ENCODE measurements around the gene NHLRC1. TPM values are rescaled to one million over a fixed set of nuclear protein-coding genes. Genes with fewer than 3 reads are reported as not detected.

NHLRC1 gene
- total RNA-seq, 4 donors from 2014 or later = 0.54 to 0.93 (median 0.67) TPM

GRCh38 chr6:18101271-18101670 is 21.2 kb downstream of the NHLRC1 start:
- TF ChIP-seq, protein P1, sequence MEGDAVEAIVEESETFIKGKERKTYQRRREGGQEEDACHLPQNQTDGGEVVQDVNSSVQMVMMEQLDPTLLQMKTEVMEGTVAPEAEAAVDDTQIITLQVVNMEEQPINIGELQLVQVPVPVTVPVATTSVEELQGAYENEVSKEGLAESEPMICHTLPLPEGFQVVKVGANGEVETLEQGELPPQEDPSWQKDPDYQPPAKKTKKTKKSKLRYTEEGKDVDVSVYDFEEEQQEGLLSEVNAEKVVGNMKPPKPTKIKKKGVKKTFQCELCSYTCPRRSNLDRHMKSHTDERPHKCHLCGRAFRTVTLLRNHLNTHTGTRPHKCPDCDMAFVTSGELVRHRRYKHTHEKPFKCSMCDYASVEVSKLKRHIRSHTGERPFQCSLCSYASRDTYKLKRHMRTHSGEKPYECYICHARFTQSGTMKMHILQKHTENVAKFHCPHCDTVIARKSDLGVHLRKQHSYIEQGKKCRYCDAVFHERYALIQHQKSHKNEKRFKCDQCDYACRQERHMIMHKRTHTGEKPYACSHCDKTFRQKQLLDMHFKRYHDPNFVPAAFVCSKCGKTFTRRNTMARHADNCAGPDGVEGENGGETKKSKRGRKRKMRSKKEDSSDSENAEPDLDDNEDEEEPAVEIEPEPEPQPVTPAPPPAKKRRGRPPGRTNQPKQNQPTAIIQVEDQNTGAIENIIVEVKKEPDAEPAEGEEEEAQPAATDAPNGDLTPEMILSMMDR (IDR thresholded peaks at IDR 0.05) = no peak
- no peak for TF ChIP-seq POLR2AphosphoS5 (IDR thresholded peaks at IDR 0.05)
- Histone ChIP-seq H3K4me3 (no peak overlapping the region), H3K36me3 (no peaks in the 10 kb centered on the region), H3K27ac (no peak overlapping the region), H3K27me3 (no peaks in the 10 kb centered on the region), H3K9me3 (no peaks in the 10 kb centered on the region), H3K4me1 (no peaks in the 10 kb centered on the region)
- whole genome bisulfite sequencing, 2 donors (ENCODE audit: low coverage in 1 of 2) = 77 to 100% methylated on average over 1 of the region's 1 CpG
- no peak for ATAC-seq

- Histone ChIP-seq H3K9me3 (no peaks in the 10 kb centered on the region), H3K27me3 (no peaks in the 10 kb centered on the region), H3K27ac (no peak overlapping the region), H3K4me3 (no peak overlapping the region), H3K36me3 (no peaks in the 10 kb centered on the region), H3K4me1 (no peaks in the 10 kb centered on the region)
- TF ChIP-seq POLR2A (IDR thresholded peaks at IDR 0.05) (no peak), EP300 (IDR thresholded peaks at IDR 0.05) (no peak), POLR2AphosphoS5 (IDR thresholded peaks at IDR 0.05) (no peak)
- TF ChIP-seq, protein P1 (IDR thresholded peaks at IDR 0.05) = no peak
- 67 to 84% methylated on average over 3 of the region's 3 CpGs for WGBS, 2 donors (ENCODE audit: low coverage in 1 of 2)
- no peak for ATAC-seq
Measured at GRCh38 chr6:18100296-18100695, 22.2 kb downstream of the NHLRC1 start.

GRCh38 chr6:18099511-18099910 is 23.0 kb downstream of the NHLRC1 start:
- Histone ChIP-seq H3K36me3 (no peaks in the 10 kb centered on the region), H3K27me3 (no peaks in the 10 kb centered on the region), H3K4me3 (no peak overlapping the region), H3K27ac (no peak overlapping the region), H3K9me3 (no peaks in the 10 kb centered on the region), H3K4me1 (no peaks in the 10 kb centered on the region)
- TF ChIP-seq, protein P1 (IDR thresholded peaks at IDR 0.05) = no peak
- TF ChIP-seq POLR2A (IDR thresholded peaks at IDR 0.05) (no peak), POLR2AphosphoS5 (IDR thresholded peaks at IDR 0.05) (no peak), EP300 (IDR thresholded peaks at IDR 0.05) (no peak)
- no peak for ATAC-seq
- WGBS, 2 donors (ENCODE audit: low coverage in 1 of 2) = 82 to 96% methylated on average over 2 of the region's 2 CpGs

DNA sequence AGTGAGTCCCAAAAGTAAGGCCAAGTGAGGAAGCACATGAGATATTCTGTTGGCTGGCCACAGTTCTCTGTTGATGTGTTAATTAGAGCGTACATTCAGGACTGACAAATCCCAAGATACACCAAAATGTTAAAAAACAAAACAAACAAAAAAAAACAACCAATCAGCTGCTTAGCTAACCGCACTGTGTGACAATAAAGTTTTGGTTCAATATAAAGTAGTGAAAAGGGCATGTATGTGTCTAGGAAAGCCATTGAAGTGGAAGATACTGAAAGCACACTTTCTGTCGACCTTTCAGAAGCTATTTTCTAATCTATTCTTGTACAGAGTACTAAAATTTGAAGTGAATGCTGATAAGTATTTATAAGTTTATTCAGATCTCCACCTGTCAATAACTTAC is 26.1 kb downstream of the NHLRC1 start:
- no peaks in the 10 kb centered on the region for H3K27me3 ChIP-seq
- no peaks in the 10 kb centered on the region for H3K9me3 ChIP-seq
- H3K4me3 ChIP-seq = no peak overlapping the region
- no peaks in the 10 kb centered on the region for H3K4me1 ChIP-seq
- 84 to 97% methylated on average over 3 of the region's 3 CpGs for WGBS, 2 donors (ENCODE audit: low coverage in 1 of 2)
- no peak for ATAC-seq
- H3K27ac ChIP-seq = no peak overlapping the region
- no peak for TF ChIP-seq POLR2A (IDR thresholded peaks at IDR 0.05)
- TF ChIP-seq EP300 (IDR thresholded peaks at IDR 0.05) = no peak
- TF ChIP-seq POLR2AphosphoS5 (IDR thresholded peaks at IDR 0.05) = no peak
- TF ChIP-seq, protein P1 (IDR thresholded peaks at IDR 0.05) = no peak
- no peaks in the 10 kb centered on the region for H3K36me3 ChIP-seq

- Histone ChIP-seq H3K9me3 (no peaks in the 10 kb centered on the region), H3K27me3 (no peaks in the 10 kb centered on the region), H3K4me3 (no peak overlapping the region), H3K27ac (no peak overlapping the region), H3K36me3 (no peaks in the 10 kb centered on the region), H3K4me1 (no peaks in the 10 kb centered on the region)
- ATAC-seq = no peak
- 83 to 100% methylated on average over 1 of the region's 1 CpG for WGBS, 2 donors (ENCODE audit: low coverage in 1 of 2)
- TF ChIP-seq, protein P1 (IDR thresholded peaks at IDR 0.05) = no peak
- TF ChIP-seq POLR2AphosphoS5 (IDR thresholded peaks at IDR 0.05) = no peak
- no peak for TF ChIP-seq EP300 (IDR thresholded peaks at IDR 0.05)
- no peak for TF ChIP-seq POLR2A (IDR thresholded peaks at IDR 0.05)
Measured at GRCh38 chr6:18091382-18091781, 31.1 kb downstream of the NHLRC1 start.

All from gastroesophageal sphincter (tissue), 4 donors.